Globus pallidus (tissue), 1 donor: ENCODE measurements around the gene PDE6H.
A peak's percentile ranks its signal among the peaks of the same experiment; 100 is the strongest.

Experiments used
- DNase-seq: peaks from one replicate; pipeline ENCODE4 v3.0.0-alpha.2; 2015; ENCODE audit warnings: low spot score

Gene PDE6H

DNA sequence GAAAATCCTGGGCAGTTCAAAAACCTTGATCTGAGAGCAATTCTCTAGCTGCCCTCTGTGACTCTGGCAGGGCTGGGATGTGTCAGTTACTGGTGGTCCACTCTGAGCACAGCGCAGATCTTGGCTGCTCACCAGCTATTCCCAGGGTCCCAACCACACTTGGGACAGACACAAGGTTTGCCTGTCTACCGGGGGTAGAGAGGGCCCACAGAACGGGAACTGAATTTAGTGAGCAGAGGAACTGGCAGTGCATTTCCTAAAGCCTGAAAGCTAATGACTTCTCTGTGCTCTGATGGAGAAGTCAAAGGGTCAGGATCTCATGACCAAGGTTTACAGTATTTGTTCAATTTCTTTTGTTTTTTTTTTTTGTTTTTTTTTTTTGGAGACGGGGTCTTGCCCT lies 2.6 kb downstream of the PDE6H start:
- no peak for DNase-seq

DNA sequence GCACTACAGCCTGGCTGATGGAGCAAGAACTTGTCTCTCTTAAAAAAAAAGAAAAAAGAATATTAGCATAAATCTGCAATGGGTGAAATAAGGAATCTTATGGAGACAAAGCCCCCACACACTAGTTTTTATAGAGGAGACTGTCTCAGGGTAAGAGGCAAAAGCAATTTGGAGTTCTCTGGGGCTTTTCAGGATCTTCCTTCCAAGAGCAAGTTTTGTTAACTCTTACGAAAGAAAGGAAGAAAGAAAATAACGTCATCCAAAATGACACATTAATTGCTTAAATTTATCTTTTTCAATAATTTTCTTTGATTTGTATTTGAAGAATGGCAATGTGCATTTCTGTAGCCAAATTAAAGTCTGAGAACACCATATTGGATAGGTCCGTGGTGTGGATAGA lies 3.8 kb downstream of the PDE6H start:
- DNase-seq, result no peak

GRCh38 chr12:14979468-14979867 lies 6.6 kb downstream of the PDE6H start:
- DNase-seq, result no peak

DNA sequence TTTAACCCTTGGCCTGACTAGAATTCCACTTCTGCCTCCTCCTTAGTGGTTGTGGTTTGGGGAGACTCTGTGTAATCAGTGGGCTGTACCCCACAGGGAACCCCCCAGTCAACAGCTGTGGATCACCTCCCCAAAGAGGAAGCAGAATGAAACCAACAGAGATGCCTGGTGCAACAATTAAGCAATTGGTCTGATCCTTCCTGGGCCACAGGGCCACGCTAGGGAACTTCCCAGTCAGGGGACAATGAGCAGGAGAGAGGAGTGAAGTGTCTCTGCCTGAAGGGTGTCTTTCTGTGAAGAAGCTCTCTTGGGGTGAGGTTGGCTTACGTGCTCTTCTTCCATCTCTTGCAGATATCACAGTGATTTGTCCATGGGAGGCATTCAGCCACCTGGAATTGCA lies 8.2 kb downstream of the PDE6H start:
- no peak for DNase-seq

DNA sequence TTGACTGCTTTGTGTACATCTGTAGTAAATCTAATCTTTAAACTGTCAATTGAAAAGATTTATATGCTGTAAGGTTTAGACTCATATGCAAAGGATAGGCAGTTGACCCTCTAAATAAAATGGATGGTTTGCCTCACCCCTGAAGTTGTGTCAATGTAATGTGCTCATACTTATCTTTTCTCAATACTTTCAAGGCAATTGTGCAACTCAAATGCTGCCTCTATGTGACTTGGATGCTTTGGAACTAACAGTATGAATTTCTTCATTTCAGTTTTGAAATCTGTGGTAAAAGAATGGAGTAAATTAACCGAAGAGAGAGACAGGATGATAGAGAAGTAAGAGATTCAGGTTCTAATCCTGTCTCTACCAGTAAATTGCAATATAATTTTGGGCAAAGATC lies 9.7 kb downstream of the PDE6H start:
- DNase-seq, result no peak

- DNase-seq, result no peak
These were observed 10.1 kb downstream of the PDE6H start for GRCh38 chr12:14982991-14983390.

DNA sequence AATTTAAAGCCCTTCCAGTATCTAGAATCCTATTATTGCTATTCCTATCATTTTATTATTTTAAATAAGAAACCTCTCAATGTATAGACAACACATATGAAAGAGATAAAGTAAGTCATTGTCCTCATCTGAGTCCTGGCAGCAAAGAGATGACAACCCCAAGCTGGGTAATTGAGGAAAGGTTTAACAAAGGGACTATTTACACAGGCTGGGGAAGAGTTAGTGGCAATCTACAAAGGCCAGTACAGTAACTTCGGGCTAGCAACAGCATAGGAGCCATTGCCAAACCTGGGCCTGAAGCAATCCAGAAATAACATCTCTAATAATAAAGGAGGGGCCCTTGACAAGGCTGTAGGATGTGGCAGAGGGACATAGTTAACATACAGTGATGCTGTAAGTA lies 11.2 kb downstream of the PDE6H start:
- DNase-seq, result no peak

GRCh38 chr12:14984766-14985285 lies 12.0 kb downstream of the PDE6H start:
- no peak for DNase-seq

DNA sequence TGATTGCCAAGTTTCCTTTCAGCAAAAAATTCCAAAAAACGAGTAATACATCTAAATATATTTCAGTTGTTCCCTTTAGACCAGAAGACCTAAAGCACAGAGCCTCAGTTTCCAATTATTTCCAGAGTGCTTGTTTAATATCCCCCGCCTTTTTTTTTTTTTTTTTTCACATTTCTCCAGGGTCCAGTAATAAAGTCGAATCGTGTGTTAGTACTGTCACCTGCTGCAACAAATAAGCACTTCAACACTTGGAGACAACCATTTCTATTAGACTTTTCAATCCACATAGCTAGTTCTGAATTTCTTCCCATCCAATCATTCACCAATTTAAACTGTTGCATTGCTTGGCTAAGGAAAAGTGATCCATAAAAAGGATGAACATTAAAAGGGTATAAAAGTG lies 13.6 kb downstream of the PDE6H start:
- no peak for DNase-seq

DNA sequence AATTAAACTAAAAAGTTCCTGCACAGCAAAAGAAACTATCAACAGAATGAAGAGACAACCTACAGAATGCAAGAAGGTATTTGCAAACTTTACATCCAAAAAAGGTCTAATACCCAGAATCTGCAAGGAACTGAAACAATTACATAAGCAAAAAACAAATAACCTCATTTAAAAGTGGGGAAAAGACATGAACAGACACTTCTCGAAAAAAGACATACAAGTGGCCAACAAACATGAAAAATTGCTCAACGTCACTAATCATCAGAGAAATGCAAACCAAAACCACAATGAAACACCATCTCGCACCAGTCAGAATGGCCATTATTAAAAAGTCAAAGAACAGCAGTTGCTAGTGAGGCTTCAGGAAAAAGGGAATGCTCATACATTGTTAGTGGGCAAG lies 15.2 kb downstream of the PDE6H start:
- DNase-seq, result no peak

GRCh38 chr12:14989790-14990189 lies 16.9 kb downstream of the PDE6H start:
- no peak for DNase-seq

DNA sequence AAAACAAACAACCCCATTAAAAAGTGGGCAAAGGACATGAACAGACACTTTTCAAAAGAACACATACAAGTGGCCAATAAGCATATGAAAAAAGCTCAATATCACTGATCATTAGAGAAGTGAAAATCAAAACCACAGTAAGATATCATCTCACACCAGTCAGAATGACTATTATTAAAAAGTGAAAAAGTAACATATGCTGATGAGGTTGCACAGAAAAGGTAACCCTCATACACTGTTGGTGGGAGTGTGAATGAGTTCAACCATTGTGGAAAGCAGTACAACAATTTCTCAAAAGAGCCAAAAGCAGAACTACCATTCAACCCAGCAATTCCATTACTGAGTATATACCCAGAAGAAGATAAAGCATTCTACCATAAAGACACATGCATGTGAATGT lies 18.2 kb downstream of the PDE6H start:
- DNase-seq, result no peak

DNA sequence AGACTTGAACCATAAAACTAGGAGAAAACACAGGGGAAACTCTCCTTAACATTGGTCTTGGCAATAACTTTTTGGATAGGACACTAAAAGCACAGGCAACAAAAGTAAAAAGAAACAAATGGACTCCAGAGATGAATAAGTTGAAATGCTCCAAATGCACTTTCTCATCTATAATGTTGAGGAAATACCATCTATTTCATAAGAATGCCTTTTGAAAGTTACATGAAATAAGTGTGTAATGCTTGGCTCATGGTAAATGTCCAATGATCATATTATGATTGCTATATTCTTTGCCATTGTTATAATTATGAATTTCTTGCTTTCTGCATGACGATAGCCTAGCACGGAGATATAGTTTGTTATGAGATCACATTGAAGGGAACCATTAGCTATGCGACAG lies 19.8 kb downstream of the PDE6H start:
- DNase-seq, result no peak

DNA sequence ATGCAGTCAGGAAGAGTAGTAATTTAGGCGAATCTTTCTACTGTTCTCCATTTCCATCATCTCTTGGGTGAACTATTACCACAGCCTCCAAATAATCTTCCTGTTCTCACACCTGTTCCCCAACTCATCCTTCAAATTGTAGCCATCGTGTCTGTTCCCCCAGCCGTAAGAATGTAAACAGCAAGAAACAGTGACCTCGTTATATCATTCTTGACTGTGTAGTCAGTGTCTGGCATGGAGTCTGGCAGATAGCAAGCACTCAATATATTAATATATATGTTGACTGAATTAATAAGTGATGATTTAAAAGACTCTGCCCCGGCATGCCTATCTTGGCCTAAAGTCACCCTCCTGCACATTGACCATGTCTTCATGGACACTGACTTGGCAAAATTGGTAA lies 20.3 kb downstream of the PDE6H start:
- no peak for DNase-seq

DNA sequence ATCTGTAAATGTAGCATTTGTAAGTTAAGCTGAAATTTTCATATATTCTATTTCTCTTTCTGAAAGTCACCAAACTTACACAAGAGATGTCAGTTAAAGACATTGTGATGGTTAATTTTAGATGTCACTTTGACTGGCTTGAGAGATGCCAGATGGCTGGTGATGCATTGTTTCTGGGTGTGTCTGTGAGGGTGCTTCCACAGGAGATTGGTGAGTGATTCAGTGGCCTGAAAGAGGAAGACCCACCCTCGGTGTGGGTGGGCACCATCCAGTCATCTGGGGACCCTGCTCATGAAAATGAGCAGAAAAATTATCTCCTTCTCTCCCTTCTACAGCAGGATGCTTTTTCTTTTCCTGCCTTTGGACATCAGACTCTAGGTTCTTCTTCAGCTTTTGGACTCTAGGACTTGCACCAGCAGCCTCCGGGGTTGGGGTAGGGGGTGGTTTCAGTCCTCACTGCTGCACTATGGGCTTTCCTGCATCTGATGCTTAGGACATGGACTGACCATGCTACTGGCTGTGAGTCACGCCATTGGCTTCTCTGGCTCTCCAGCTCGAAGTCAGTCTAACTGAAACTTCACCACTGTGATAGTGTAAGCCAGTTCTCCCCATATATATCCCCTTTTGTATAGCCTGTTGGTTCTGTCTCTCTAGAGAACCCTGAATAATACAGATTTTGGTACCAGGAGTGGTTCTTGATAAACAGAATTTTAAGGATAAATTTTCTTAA lies 20.9 kb downstream of the PDE6H start:
- DNase-seq, result no peak

GRCh38 chr12:14994610-14995009 lies 21.8 kb downstream of the PDE6H start:
- DNase-seq, result no peak

- DNase-seq, result peak; percentile 47
These were observed 23.0 kb downstream of the PDE6H start for GRCh38 chr12:14995583-14996425.

DNA sequence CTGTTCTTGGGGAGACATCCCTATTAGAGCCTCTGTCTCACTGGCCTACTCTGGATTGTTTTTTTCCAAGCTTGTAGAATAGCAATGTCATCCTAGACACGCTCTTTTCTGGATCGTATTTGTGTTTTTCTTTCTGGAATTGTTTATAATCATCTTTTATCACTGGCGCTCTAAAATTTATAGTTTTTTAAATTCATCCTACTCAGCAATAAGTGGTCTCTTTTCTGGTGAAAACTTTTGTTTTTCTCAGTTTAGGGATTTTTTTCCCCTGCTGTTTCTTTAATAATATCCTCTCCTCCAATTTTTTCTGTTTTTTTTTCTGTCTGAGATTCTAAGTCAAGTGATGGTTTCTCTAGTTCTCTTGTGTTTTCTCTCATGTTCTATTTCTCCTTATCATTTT lies 25.2 kb downstream of the PDE6H start:
- no peak for DNase-seq

- DNase-seq, result no peak
These were observed 26.3 kb downstream of the PDE6H start for GRCh38 chr12:14999021-14999694.

DNA sequence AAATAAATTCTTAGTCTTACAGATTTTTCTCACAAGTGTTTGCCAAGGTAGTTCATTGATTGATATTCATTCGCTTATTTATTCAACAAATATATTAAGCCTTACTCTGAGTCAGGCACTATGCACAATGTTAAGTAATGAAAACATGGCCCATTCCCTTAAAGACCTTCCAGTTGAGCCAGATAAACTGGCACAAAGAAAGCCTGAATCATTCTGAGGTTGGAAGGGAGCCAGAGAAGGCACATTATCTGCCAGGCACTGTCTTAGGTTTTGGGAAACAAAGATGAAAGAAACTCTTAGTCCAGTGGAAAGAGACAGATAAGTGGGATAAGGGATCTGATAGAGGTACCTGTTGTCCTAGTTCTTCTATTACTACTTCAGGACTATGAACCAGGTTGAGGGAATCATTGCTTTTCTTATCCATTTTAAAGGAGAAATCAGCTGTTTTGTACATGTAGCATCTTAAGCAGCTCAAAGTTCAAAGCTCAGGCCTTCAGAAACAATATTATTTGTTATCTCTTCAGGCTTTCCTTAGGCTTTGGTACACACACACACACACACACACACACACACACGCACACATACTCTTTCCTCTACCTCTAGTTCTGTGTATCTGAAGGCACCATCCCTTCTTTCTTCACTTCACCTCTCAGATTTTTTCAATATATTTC lies 27.0 kb downstream of the PDE6H start:
- DNase-seq, result peak; percentile 10

GRCh38 chr12:15000575-15000974 lies 27.7 kb downstream of the PDE6H start:
- DNase-seq, result no peak

GRCh38 chr12:15001733-15002382 lies 29.0 kb downstream of the PDE6H start:
- DNase-seq, result peak; percentile 35
